Stimulated activated naive CD8-positive, alpha-beta T cell treated with anti-CD3 and anti-CD28 coated beads, Interleukin-15, Interleukin-2, amounts not matched to agents 100 ng/mL and 50 ng/mL, for 24 hours (primary cell): ENCODE data around the gene PTPN13.

Source experiments
- H3K27ac Mint-ChIP-seq: one replicate; pipeline ENCODE4 v1.8.0; 2021; ENCODE audit warnings: mild to moderate bottlenecking, mixed read lengths
- H3K27me3 Mint-ChIP-seq: one replicate; pipeline ENCODE4 v1.8.0; 2021; ENCODE audit warnings: mixed read lengths
- H3K36me3 Mint-ChIP-seq: one replicate; pipeline ENCODE4 v1.8.0; 2021; ENCODE audit warnings: low read depth, mixed read lengths
- H3K4me1 Mint-ChIP-seq: one replicate; pipeline ENCODE4 v1.8.0; 2021; ENCODE audit warnings: low read depth, mixed read lengths
- H3K4me3 Mint-ChIP-seq: one replicate; pipeline ENCODE4 v1.8.0; 2021; ENCODE audit warnings: mild to moderate bottlenecking, mixed read lengths
- H3K9me3 Mint-ChIP-seq: one replicate; pipeline ENCODE4 v1.8.0; 2021; ENCODE audit warnings: mixed read lengths

PTPN13 gene

GRCh38 chr4:86853209-86853608 is 259.1 kb downstream of the PTPN13 start:
- no peaks in the 10 kb centered on the region for H3K9me3 Mint-ChIP-seq
- H3K27ac Mint-ChIP-seq: no peak overlapping the region
- no peaks in the 10 kb centered on the region for H3K36me3 Mint-ChIP-seq
- H3K4me1 Mint-ChIP-seq: no peaks in the 10 kb centered on the region
- no peak overlapping the region for H3K4me3 Mint-ChIP-seq
- H3K27me3 Mint-ChIP-seq: peaks cover 3% of the 10 kb centered on the region

- H3K4me3 Mint-ChIP-seq: no peak overlapping the region
- H3K27ac Mint-ChIP-seq: no peak overlapping the region
- no peaks in the 10 kb centered on the region for H3K9me3 Mint-ChIP-seq
- no peaks in the 10 kb centered on the region for H3K36me3 Mint-ChIP-seq
- H3K27me3 Mint-ChIP-seq: no peaks in the 10 kb centered on the region
- H3K4me1 Mint-ChIP-seq: no peaks in the 10 kb centered on the region
Observed at GRCh38 chr4:86855572-86855971, 261.5 kb downstream of the PTPN13 start.

GRCh38 chr4:86856896-86857295 is 262.8 kb downstream of the PTPN13 start:
- Mint-ChIP-seq H3K9me3 (no peaks in the 10 kb centered on the region), H3K27me3 (no peaks in the 10 kb centered on the region), H3K36me3 (no peaks in the 10 kb centered on the region), H3K4me3 (no peak overlapping the region), H3K4me1 (no peaks in the 10 kb centered on the region), H3K27ac (no peak overlapping the region)

- Mint-ChIP-seq H3K9me3 (no peaks in the 10 kb centered on the region), H3K36me3 (no peaks in the 10 kb centered on the region), H3K4me1 (no peaks in the 10 kb centered on the region), H3K27me3 (no peaks in the 10 kb centered on the region), H3K27ac (no peak overlapping the region), H3K4me3 (no peak overlapping the region)
Observed at GRCh38 chr4:86857341-86858052, 263.4 kb downstream of the PTPN13 start.
